Stomach (tissue), 9 donors: Measurements from ENCODE around the gene HENMT1. TPM values are rescaled to one million over a fixed set of nuclear protein-coding genes. Genes with fewer than 3 reads are reported as not detected.
"Not testable (repeated sequence)": the region's sequence is repeated elsewhere in the genome, so short reads cannot be mapped to it uniquely, and the experiment has no call there.

ENCODE experiments used
- DNase-seq, 2 donors: peaks; one replicate each; pipeline versions ENCODE4 v3.0.0 to v3.0.0-alpha.2; 2013 to 2019
- H3K27ac ChIP-seq, 5 donors: fragments of 200-600 bp in 4 of 5; sonication (generic) in 4 of 5; one replicate each; pipeline ENCODE4 v1.5.1; 2013 to 2019; ENCODE audit warnings: mild to moderate bottlenecking in 1 of 5, moderate library complexity in 1 of 5
- H3K27me3 ChIP-seq, 3 donors: fragments of 200-600 bp; sonication (generic); one replicate each; pipeline ENCODE4 v1.5.1; 2017 to 2019; ENCODE audit warnings: mixed run types in 1 of 3
- H3K36me3 ChIP-seq, 4 donors: fragments of 200-600 bp; sonication (generic); 1 replicate in 3 of 4; 2 replicates in 1 of 4; pipeline ENCODE4 v1.5.1; 2016 to 2019
- H3K4me1 ChIP-seq, 4 donors: fragments of 200-600 bp; sonication (generic); one replicate each; pipeline ENCODE4 v1.5.1; 2016 to 2019
- H3K4me3 ChIP-seq, 4 donors: fragments of 200-600 bp; sonication (generic) in 3 of 4; one replicate each; pipeline ENCODE4 v1.5.1; 2016 to 2019; ENCODE audit warnings: mild to moderate bottlenecking in 1 of 4
- H3K9me3 ChIP-seq, 4 donors: fragments of 200-600 bp; sonication (generic); one replicate each; pipeline ENCODE4 v1.5.1; 2016 to 2019
- CTCF ChIP-seq, 7 experiments: fragments of 450-650 bp in 4 of 7; fragments of 200-600 bp in 3 of 7; sonication (generic) in 3 of 7; IDR thresholded peaks; one replicate each; pipeline ENCODE4 v1.5.1; 2016 to 2019; ENCODE audit warnings: antibody characterized with exemption in 7 of 7, control low read depth in 2 of 7, mild to moderate bottlenecking in 1 of 7
- EP300 ChIP-seq: sonication (generic); formaldehyde crosslinking; IDR thresholded peaks from one replicate; pipeline ENCODE4 v1.6.1; 2017; ENCODE audit warnings: antibody characterized with exemption
- POLR2A ChIP-seq, 4 donors: fragments of 450-650 bp; IDR thresholded peaks; one replicate each; pipeline ENCODE4 v1.6.1; 2016; ENCODE audit warnings: antibody characterized with exemption in 4 of 4, control low read depth in 2 of 4, mild to moderate bottlenecking in 1 of 4, moderate library complexity in 1 of 4
- POLR2AphosphoS5 ChIP-seq, 3 donors: sonication (generic); formaldehyde crosslinking; IDR thresholded peaks; one replicate each; pipeline ENCODE4 v1.6.1; 2016; ENCODE audit warnings: antibody characterized with exemption in 3 of 3
- WGBS, 5 donors: extraction: QIAGEN DNeasy Blood & Tissue Kit in 3 of 5; methylation state at CpG; one replicate each; pipeline versions ENCODE4 v1.1.5 to v1.1.7; 2013 to 2018; 5-methylcytosine and 5-hydroxymethylcytosine counted together
- intact Hi-C: fragments of 100-400 bp; cut with DNase I; formaldehyde crosslinking; loops from one replicate; pipeline ENCODE4 v1.15.1; 2023; ENCODE audit warnings: low total_unique reads
- polyA plus RNA-seq, 3 donors: library from polyadenylated mRNA; stranded (reverse); fragments of 200-250 nt; gene quantifications; one replicate each; pipeline ENCODE4 v1.2.3, GENCODE V29; 2013
- total RNA-seq, 5 donors: library from RNA; depleted of rRNA; stranded (reverse); fragments of >200 nt; gene quantifications; one replicate each; pipeline versions ENCODE4 v1.1.0 to v1.2.3, GENCODE V29; 2014 to 2016
- donor health status: healthy with polysubstance abuse.
- donor health status: Bipolar disorder and iron deficiency.
- donor health status: healthy.

Gene HENMT1
- total and polyA plus RNA-seq, 8 donors = 1.7 to 7.3 (median 3.0) TPM; not detected in 2

GRCh38 chr1:108643492-108644335 lies 17.2 kb downstream of the HENMT1 start:
- 24 to 30% (median 25%) methylated on average over 3 of the region's 3 CpGs for WGBS, 5 donors
- no peaks in the 10 kb centered on the region for H3K9me3 ChIP-seq
- H3K36me3 ChIP-seq = peaks cover 0 to 5% (median 0%) of the 10 kb centered on the region in 4 donors
- no peak for TF ChIP-seq POLR2A (IDR thresholded peaks at IDR 0.05)
- TF ChIP-seq POLR2AphosphoS5 (IDR thresholded peaks at IDR 0.05) = no peak
- no peak for TF ChIP-seq EP300
- peak in 5 of 7 experiments; percentile 34 to 64 (median 46) for TF ChIP-seq CTCF (IDR thresholded peaks at IDR 0.05)
- peak overlapping the region in 1 of 5 donors; percentile 83 for H3K27ac ChIP-seq
- H3K27me3 ChIP-seq = no peaks in the 10 kb centered on the region
- H3K4me3 ChIP-seq = no peak overlapping the region
- DNase-seq = peak; percentile 50 to 88
- H3K4me1 ChIP-seq = peaks cover 8 to 43% (median 17%) of the 10 kb centered on the region in 4 donors
- intact Hi-C loops = loop anchor here (5.0 kb wide), 1 partner anchor 131 kb away; no protein-coding TSS in a partner anchor

- H3K27me3 ChIP-seq, H3K4me3 ChIP-seq, H3K27ac ChIP-seq, H3K9me3 ChIP-seq, DNase-seq: not testable (repeated sequence)
- intact Hi-C loops = loop anchor here (5.0 kb wide), 1 partner anchor 129 kb away; no protein-coding TSS in a partner anchor
- WGBS, 5 donors = 96 to 98% (median 96%) methylated on average over 14 to 28 of the region's 28 CpGs
- H3K4me1 ChIP-seq = peaks cover 0 to 25% (median 13%) of the 10 kb centered on the region in 4 donors
- peaks cover 0 to 19% (median 11%) of the 10 kb centered on the region in 4 donors for H3K36me3 ChIP-seq
Measured at GRCh38 chr1:108640863-108641262, 20.0 kb downstream of the HENMT1 start.

GRCh38 chr1:108639899-108640560 lies 20.9 kb downstream of the HENMT1 start:
- H3K27ac ChIP-seq = no peak overlapping the region
- TF ChIP-seq POLR2A (IDR thresholded peaks at IDR 0.05) = no peak
- no peak for TF ChIP-seq CTCF (IDR thresholded peaks at IDR 0.05)
- no peak for TF ChIP-seq POLR2AphosphoS5 (IDR thresholded peaks at IDR 0.05)
- TF ChIP-seq EP300 = no peak
- no peak overlapping the region for H3K4me3 ChIP-seq
- H3K27me3 ChIP-seq = no peaks in the 10 kb centered on the region
- H3K4me1 ChIP-seq = peaks cover 0 to 17% (median 9%) of the 10 kb centered on the region in 4 donors
- no peak for DNase-seq
- intact Hi-C loops = loop anchor here (5.0 kb wide), 1 partner anchor 128 kb away; no protein-coding TSS in a partner anchor
- peaks cover 0 to 28% (median 19%) of the 10 kb centered on the region in 4 donors for H3K36me3 ChIP-seq
- 72 to 87% (median 76%) methylated on average over 9 of the region's 9 CpGs for WGBS, 5 donors
- no peaks in the 10 kb centered on the region for H3K9me3 ChIP-seq

GRCh38 chr1:108636876-108637275 lies 24.0 kb downstream of the HENMT1 start:
- Histone ChIP-seq H3K4me1 (no peaks in the 10 kb centered on the region), H3K4me3 (no peak overlapping the region), H3K27me3 (no peaks in the 10 kb centered on the region), H3K9me3 (no peaks in the 10 kb centered on the region), H3K27ac (no peak overlapping the region), H3K36me3 (peaks cover 0 to 56% (median 32%) of the 10 kb centered on the region in 4 donors)
- intact Hi-C loops = no loop called here
- DNase-seq = no peak
- 93 to 98% (median 97%) methylated on average over 2 of the region's 2 CpGs for WGBS, 5 donors
- TF ChIP-seq EP300 (no peak), POLR2A (IDR thresholded peaks at IDR 0.05) (no peak)

- intact Hi-C loops = no loop called here
- H3K27ac ChIP-seq = no peak overlapping the region
- TF ChIP-seq POLR2A (IDR thresholded peaks at IDR 0.05) (no peak), CTCF (IDR thresholded peaks at IDR 0.05) (no peak), EP300 (no peak), POLR2AphosphoS5 (IDR thresholded peaks at IDR 0.05) (no peak)
- H3K4me3 ChIP-seq = no peak overlapping the region
- no peaks in the 10 kb centered on the region for H3K4me1 ChIP-seq
- 76 to 97% (median 93%) methylated on average over 3 of the region's 3 CpGs for WGBS, 5 donors
- H3K9me3 ChIP-seq = no peaks in the 10 kb centered on the region
- peaks cover 0 to 77% (median 50%) of the 10 kb centered on the region in 4 donors for H3K36me3 ChIP-seq
- H3K27me3 ChIP-seq = no peaks in the 10 kb centered on the region
- no peak for DNase-seq
Measured at GRCh38 chr1:108634521-108634920, 26.4 kb downstream of the HENMT1 start.
